Tibial nerve (tissue), 4 donors: ENCODE measurements around the gene TIMM21. TPM values are rescaled to one million over a fixed set of nuclear protein-coding genes. Genes with fewer than 3 reads are reported as not detected.

Experiments used
- DNase-seq, 2 donors: peaks; one replicate each; pipeline ENCODE4 v3.0.0-alpha.2; 2019; ENCODE audit warnings: low spot score in 2 of 2
- H3K27ac ChIP-seq, 4 donors: fragments of 200-600 bp; sonication (generic) in 3 of 4; one replicate each; pipeline ENCODE4 v1.5.1; 2017 to 2019; ENCODE audit warnings: mild to moderate bottlenecking in 1 of 4
- H3K27me3 ChIP-seq, 2 donors: fragments of 200-600 bp; sonication (generic) in 1 of 2; one replicate each; pipeline versions ENCODE4 v1.5.1 to v1.6.0; 2017 to 2019
- H3K36me3 ChIP-seq, 3 donors: fragments of 200-600 bp; sonication (generic); one replicate each; pipeline ENCODE4 v1.5.1; 2018 to 2019
- H3K4me1 ChIP-seq, 4 donors: fragments of 200-600 bp; sonication (generic) in 3 of 4; one replicate each; pipeline ENCODE4 v1.5.1; 2017 to 2019
- H3K4me3 ChIP-seq, 4 donors: fragments of 200-600 bp; sonication (generic) in 3 of 4; one replicate each; pipeline ENCODE4 v1.5.1; 2017 to 2019; ENCODE audit warnings: mild to moderate bottlenecking in 1 of 4, moderate library complexity in 1 of 4
- H3K9me3 ChIP-seq, 4 donors: fragments of 200-600 bp; sonication (generic) in 3 of 4; one replicate each; pipeline ENCODE4 v1.5.1; 2017 to 2019
- EP300 ChIP-seq, 2 donors: sonication (generic); formaldehyde crosslinking; IDR thresholded peaks; one replicate each; pipeline ENCODE4 v1.6.1; 2017; ENCODE audit warnings: antibody characterized with exemption in 2 of 2, mild to moderate bottlenecking in 1 of 2
- POLR2A ChIP-seq, 2 donors: fragments of 450-650 bp; IDR thresholded peaks; one replicate each; pipeline ENCODE4 v1.6.1; 2017; ENCODE audit warnings: antibody characterized with exemption in 2 of 2, mild to moderate bottlenecking in 2 of 2, moderate library complexity in 2 of 2
- WGBS, 2 donors: methylation state at CpG; one replicate each; pipeline ENCODE4 v1.1.5; 2018; 5-methylcytosine and 5-hydroxymethylcytosine counted together
- total RNA-seq, 4 donors: library from RNA; depleted of rRNA; stranded (reverse); fragments of >200 nt; gene quantifications; one replicate each; pipeline ENCODE4 v1.1.0, GENCODE V29; 2016
- TF ChIP-seq, protein P1 (sequence below), 5 experiments: fragments of 200-600 bp in 3 of 5; fragments of 450-650 bp in 2 of 5; sonication (generic) in 3 of 5; IDR thresholded peaks; one replicate each; pipeline ENCODE4 v1.5.1; 2016 to 2019; ENCODE audit warnings: antibody characterized with exemption in 5 of 5, mild to moderate bottlenecking in 3 of 5, moderate library complexity in 2 of 5

TIMM21 gene
- total RNA-seq, 4 donors from 2014 or later, result 28.0 to 58.3 (median 33.6) TPM

GRCh38 chr18:74194691-74195090, 46.4 kb downstream of the TIMM21 start:
- Histone ChIP-seq H3K27ac (no peak overlapping the region), H3K4me3 (no peak overlapping the region), H3K9me3 (no peaks in the 10 kb centered on the region), H3K27me3 (no peaks in the 10 kb centered on the region), H3K4me1 (peaks cover 0 to 17% (median 8%) of the 10 kb centered on the region in 4 donors), H3K36me3 (no peaks in the 10 kb centered on the region)
- 56 to 78% methylated on average over 3 of the region's 3 CpGs for WGBS, 2 donors
- TF ChIP-seq EP300 (IDR thresholded peaks at IDR 0.05) (no peak), POLR2A (IDR thresholded peaks at IDR 0.05) (no peak)
- TF ChIP-seq, protein P1, sequence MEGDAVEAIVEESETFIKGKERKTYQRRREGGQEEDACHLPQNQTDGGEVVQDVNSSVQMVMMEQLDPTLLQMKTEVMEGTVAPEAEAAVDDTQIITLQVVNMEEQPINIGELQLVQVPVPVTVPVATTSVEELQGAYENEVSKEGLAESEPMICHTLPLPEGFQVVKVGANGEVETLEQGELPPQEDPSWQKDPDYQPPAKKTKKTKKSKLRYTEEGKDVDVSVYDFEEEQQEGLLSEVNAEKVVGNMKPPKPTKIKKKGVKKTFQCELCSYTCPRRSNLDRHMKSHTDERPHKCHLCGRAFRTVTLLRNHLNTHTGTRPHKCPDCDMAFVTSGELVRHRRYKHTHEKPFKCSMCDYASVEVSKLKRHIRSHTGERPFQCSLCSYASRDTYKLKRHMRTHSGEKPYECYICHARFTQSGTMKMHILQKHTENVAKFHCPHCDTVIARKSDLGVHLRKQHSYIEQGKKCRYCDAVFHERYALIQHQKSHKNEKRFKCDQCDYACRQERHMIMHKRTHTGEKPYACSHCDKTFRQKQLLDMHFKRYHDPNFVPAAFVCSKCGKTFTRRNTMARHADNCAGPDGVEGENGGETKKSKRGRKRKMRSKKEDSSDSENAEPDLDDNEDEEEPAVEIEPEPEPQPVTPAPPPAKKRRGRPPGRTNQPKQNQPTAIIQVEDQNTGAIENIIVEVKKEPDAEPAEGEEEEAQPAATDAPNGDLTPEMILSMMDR (IDR thresholded peaks at IDR 0.05), result no peak
- DNase-seq, result no peak

DNA sequence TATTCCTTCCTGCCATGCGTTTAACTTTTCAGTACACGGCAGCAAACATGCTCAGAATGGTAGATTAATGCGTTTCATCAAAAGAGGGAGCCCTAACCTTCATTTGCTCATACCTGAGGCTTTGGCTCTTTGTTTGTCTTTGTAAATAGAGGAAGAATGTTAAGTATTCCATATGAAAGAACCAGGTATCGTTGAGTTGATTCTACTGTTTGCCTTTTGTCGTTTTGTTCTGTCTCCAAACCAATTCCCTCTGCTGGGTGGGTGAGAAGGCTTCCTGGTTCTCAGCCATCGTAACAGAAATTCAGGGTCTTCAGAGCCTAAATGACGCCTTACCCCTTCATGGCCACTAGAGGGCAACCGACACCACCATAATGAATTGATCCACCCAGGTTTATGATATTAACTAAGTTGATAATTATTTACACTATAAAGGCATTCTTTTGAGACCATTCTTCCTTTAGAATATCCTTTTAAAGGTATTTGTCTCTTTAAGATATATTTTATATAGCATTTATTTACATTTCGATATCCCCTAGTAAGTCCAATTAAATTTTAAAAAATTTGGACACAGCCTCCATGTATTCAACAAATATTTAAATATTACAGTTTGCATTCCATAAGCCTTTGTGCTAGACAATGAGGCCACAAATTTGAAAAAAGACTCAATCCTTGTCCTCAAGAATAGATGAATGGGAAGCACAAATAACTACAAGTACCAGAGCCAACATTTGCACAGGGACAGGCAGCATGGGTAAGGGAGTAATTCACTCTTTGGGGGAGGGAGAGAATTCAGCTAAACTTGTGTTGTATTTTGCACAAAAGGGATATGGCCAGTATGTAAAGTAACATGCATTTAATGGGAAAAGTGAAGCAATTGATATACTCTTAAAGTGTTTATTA, 48.1 kb downstream of the TIMM21 start:
- Histone ChIP-seq H3K36me3 (no peaks in the 10 kb centered on the region), H3K4me1 (peaks cover 0 to 27% (median 8%) of the 10 kb centered on the region in 4 donors), H3K4me3 (peak overlapping the region in 2 of 4 donors; percentile 13 to 32), H3K27ac (peak overlapping the region in 1 of 4 donors; percentile 45), H3K27me3 (no peaks in the 10 kb centered on the region), H3K9me3 (no peaks in the 10 kb centered on the region)
- no peak for TF ChIP-seq POLR2A (IDR thresholded peaks at IDR 0.05)
- no peak for TF ChIP-seq EP300 (IDR thresholded peaks at IDR 0.05)
- TF ChIP-seq, protein P1 (IDR thresholded peaks at IDR 0.05), result peak; percentile 83 to 92 (median 88)
- peak in 1 of 2 donors; percentile 43 for DNase-seq
- 3 to 4% methylated on average over 9 of the region's 9 CpGs for WGBS, 2 donors

DNA sequence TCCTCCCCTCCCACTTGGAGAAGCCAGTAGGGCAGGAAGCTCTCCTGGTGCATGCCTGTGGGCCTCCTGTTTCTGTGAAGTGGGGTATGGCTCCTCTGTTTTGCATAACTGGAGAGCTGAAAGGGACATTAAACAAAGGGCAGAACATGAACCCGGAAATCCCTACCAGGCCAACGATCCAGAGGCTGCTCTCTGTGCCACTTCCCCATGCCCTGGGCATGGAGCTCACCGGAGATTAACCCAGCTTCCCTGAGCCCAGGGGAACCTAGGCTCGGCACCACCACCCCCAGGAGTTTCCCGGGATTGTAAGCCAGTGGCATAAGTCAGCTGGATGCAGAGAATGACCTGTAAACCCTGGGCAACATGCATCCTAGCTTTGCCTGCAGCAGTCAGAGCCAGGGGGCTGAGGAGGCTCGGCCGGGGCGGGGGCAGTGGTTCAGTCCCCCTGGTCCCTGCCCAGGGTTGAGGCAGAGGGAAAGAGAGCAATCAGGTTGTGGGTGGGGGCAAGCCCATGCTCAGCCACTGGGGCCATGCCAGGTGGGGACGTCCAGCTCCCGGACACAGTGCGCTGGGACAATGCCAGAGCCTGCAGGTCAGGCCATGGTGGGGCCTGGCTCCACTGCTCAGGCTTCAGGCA, 49.5 kb downstream of the TIMM21 start:
- TF ChIP-seq EP300 (IDR thresholded peaks at IDR 0.05) (no peak), POLR2A (IDR thresholded peaks at IDR 0.05) (no peak)
- TF ChIP-seq, protein P1 (IDR thresholded peaks at IDR 0.05), result no peak
- 72 to 78% methylated on average over 10 to 11 of the region's 11 CpGs for WGBS, 2 donors
- no peaks in the 10 kb centered on the region for H3K36me3 ChIP-seq
- H3K4me1 ChIP-seq, result peaks cover 0 to 27% (median 8%) of the 10 kb centered on the region in 4 donors
- no peaks in the 10 kb centered on the region for H3K27me3 ChIP-seq
- no peaks in the 10 kb centered on the region for H3K9me3 ChIP-seq
- DNase-seq, result no peak
- H3K27ac ChIP-seq, result peak overlapping the region in 1 of 4 donors; percentile 40
- H3K4me3 ChIP-seq, result no peak overlapping the region

GRCh38 chr18:74198453-74198852, 50.1 kb downstream of the TIMM21 start:
- Histone ChIP-seq H3K4me1 (peaks cover 0 to 27% (median 8%) of the 10 kb centered on the region in 4 donors), H3K36me3 (no peaks in the 10 kb centered on the region), H3K27ac (no peak overlapping the region), H3K4me3 (no peak overlapping the region), H3K27me3 (no peaks in the 10 kb centered on the region), H3K9me3 (no peaks in the 10 kb centered on the region)
- TF ChIP-seq EP300 (IDR thresholded peaks at IDR 0.05) (no peak), POLR2A (IDR thresholded peaks at IDR 0.05) (no peak)
- TF ChIP-seq, protein P1 (IDR thresholded peaks at IDR 0.05), result no peak
- 84 to 95% methylated on average over 3 of the region's 3 CpGs for WGBS, 2 donors
- no peak for DNase-seq

GRCh38 chr18:74200780-74201179, 52.5 kb downstream of the TIMM21 start:
- no peak for DNase-seq
- Histone ChIP-seq H3K27ac (peak overlapping the region in 3 of 4 donors; percentile 34 to 86 (median 34)), H3K4me1 (peaks cover 0 to 27% (median 8%) of the 10 kb centered on the region in 4 donors), H3K36me3 (no peaks in the 10 kb centered on the region), H3K9me3 (no peaks in the 10 kb centered on the region), H3K4me3 (no peak overlapping the region), H3K27me3 (no peaks in the 10 kb centered on the region)
- TF ChIP-seq, protein P1 (IDR thresholded peaks at IDR 0.05), result no peak
- TF ChIP-seq POLR2A (IDR thresholded peaks at IDR 0.05), result no peak
- no peak for TF ChIP-seq EP300 (IDR thresholded peaks at IDR 0.05)
- 55 to 58% methylated on average over 11 to 17 of the region's 17 CpGs for WGBS, 2 donors
